Sigmoid colon (tissue), 7 donors: ENCODE results near the gene SBF2. TPM values are rescaled to one million over a fixed set of nuclear protein-coding genes. Genes with fewer than 3 reads are reported as not detected.
A peak's percentile ranks its signal among the peaks of the same experiment; 100 is the strongest.

Experiments
- DNase-seq: peaks from one replicate; pipeline ENCODE4 v3.0.0-alpha.2; 2019
- H3K27ac ChIP-seq, 4 donors: fragments of 200-600 bp; sonication (generic); one replicate each; pipeline ENCODE4 v1.5.1; 2016 to 2019; ENCODE audit warnings: mild to moderate bottlenecking in 1 of 4
- H3K27me3 ChIP-seq, 3 donors: fragments of 200-600 bp; sonication (generic); one replicate each; pipeline ENCODE4 v1.5.1; 2019; ENCODE audit warnings: mild to moderate bottlenecking in 1 of 3
- H3K36me3 ChIP-seq, 4 donors: fragments of 200-600 bp; sonication (generic); one replicate each; pipeline ENCODE4 v1.5.1; 2016 to 2019
- H3K4me1 ChIP-seq, 4 donors: fragments of 200-600 bp; sonication (generic); one replicate each; pipeline ENCODE4 v1.5.1; 2017 to 2019
- H3K4me3 ChIP-seq, 4 donors: fragments of 200-600 bp; sonication (generic); one replicate each; pipeline ENCODE4 v1.5.1; 2017 to 2019; ENCODE audit warnings: mild to moderate bottlenecking in 2 of 4, moderate library complexity in 1 of 4
- H3K9me3 ChIP-seq, 4 donors: fragments of 200-600 bp in 3 of 4; sonication (generic) in 3 of 4; one replicate each; pipeline versions ENCODE4 v1.5.1 to v1.6.1; 2013 to 2019
- CTCF ChIP-seq, 4 experiments: fragments of 450-650 bp in 3 of 4; fragments of 200-600 bp in 1 of 4; IDR thresholded peaks; one replicate each; pipeline ENCODE4 v1.5.1; 2016 to 2019; ENCODE audit warnings: antibody characterized with exemption in 4 of 4, mild to moderate bottlenecking in 3 of 4, moderate library complexity in 2 of 4
- EP300 ChIP-seq, 4 donors: sonication (generic); formaldehyde crosslinking; IDR thresholded peaks; one replicate each; pipeline ENCODE4 v1.6.1; 2017; ENCODE audit warnings: antibody characterized with exemption in 4 of 4
- POLR2A ChIP-seq, 2 donors: fragments of 450-650 bp; IDR thresholded peaks; one replicate each; pipeline ENCODE4 v1.6.1; 2016; ENCODE audit warnings: antibody characterized with exemption in 2 of 2, mild to moderate bottlenecking in 2 of 2, moderate library complexity in 2 of 2
- POLR2AphosphoS5 ChIP-seq, 4 donors: sonication (generic); formaldehyde crosslinking; IDR thresholded peaks; one replicate each; pipeline ENCODE4 v1.6.1; 2017; ENCODE audit warnings: antibody characterized with exemption in 4 of 4
- WGBS, 2 donors: extraction: QIAGEN DNeasy Blood & Tissue Kit; methylation state at CpG; one replicate each; pipeline ENCODE4 v1.1.7; 2013; 5-methylcytosine and 5-hydroxymethylcytosine counted together
- intact Hi-C: fragments of 100-400 bp; cut with DNase I; formaldehyde crosslinking; loops from one replicate; pipeline ENCODE4 v1.15.1; 2023
- polyA plus RNA-seq, 3 donors: library from polyadenylated mRNA; stranded (reverse); fragments of 200-250 nt; gene quantifications; one replicate each; pipeline ENCODE4 v1.2.3, GENCODE V29; 2013
- total RNA-seq, 4 donors: library from RNA; depleted of rRNA; stranded (reverse); fragments of >200 nt; gene quantifications; one replicate each; pipeline ENCODE4 v1.1.0, GENCODE V29; 2016
- donor health status: healthy with polysubstance abuse.
- donor health status: Bipolar disorder and iron deficiency.
- donor health status: healthy.

SBF2 gene
- total and polyA plus RNA-seq, 7 donors, result 9.5 to 67.5 (median 47.1) TPM

GRCh38 chr11:10122326-10123197 is 171.5 kb downstream of the SBF2 start:
- TF ChIP-seq POLR2AphosphoS5 (IDR thresholded peaks at IDR 0.05), result peak in 1 of 4 donors; percentile 7
- no peak for TF ChIP-seq EP300 (IDR thresholded peaks at IDR 0.05)
- intact Hi-C loops, result no loop called here
- no peaks in the 10 kb centered on the region for H3K9me3 ChIP-seq
- peak; percentile 68 for DNase-seq
- WGBS, 2 donors, result 68 to 73% methylated on average over 5 of the region's 5 CpGs
- no peaks in the 10 kb centered on the region for H3K27me3 ChIP-seq
- no peak overlapping the region for H3K4me3 ChIP-seq
- H3K36me3 ChIP-seq, result no peaks in the 10 kb centered on the region
- peaks cover 0 to 28% (median 17%) of the 10 kb centered on the region in 4 donors for H3K4me1 ChIP-seq
- no peak overlapping the region for H3K27ac ChIP-seq

- no peak for DNase-seq
- peaks cover 0 to 32% (median 17%) of the 10 kb centered on the region in 4 donors for H3K4me1 ChIP-seq
- no peaks in the 10 kb centered on the region for H3K36me3 ChIP-seq
- H3K4me3 ChIP-seq, result no peak overlapping the region
- no peaks in the 10 kb centered on the region for H3K27me3 ChIP-seq
- no peaks in the 10 kb centered on the region for H3K9me3 ChIP-seq
- TF ChIP-seq POLR2AphosphoS5 (IDR thresholded peaks at IDR 0.05), result peak in 1 of 4 donors; percentile 34
- TF ChIP-seq POLR2A (IDR thresholded peaks at IDR 0.05), result no peak
- WGBS, 2 donors, result 90 to 92% methylated on average over 1 of the region's 1 CpG
- H3K27ac ChIP-seq, result peak overlapping the region in 2 of 4 donors; percentile 2 to 41
- intact Hi-C loops, result no loop called here
Observed at GRCh38 chr11:10118865-10119264, 175.2 kb downstream of the SBF2 start.

- Histone ChIP-seq H3K27me3 (no peaks in the 10 kb centered on the region), H3K9me3 (no peaks in the 10 kb centered on the region), H3K36me3 (no peaks in the 10 kb centered on the region), H3K27ac (peak overlapping the region in 2 of 4 donors; percentile 38 to 41), H3K4me3 (no peak overlapping the region), H3K4me1 (peaks cover 0 to 23% (median 13%) of the 10 kb centered on the region in 4 donors)
- no peak for DNase-seq
- 75 to 77% methylated on average over 3 of the region's 3 CpGs for WGBS, 2 donors
- TF ChIP-seq POLR2AphosphoS5 (IDR thresholded peaks at IDR 0.05) (peak in 1 of 4 donors; percentile 5), CTCF (IDR thresholded peaks at IDR 0.05) (no peak)
- intact Hi-C loops, result no loop called here
Observed at GRCh38 chr11:10117709-10118351, 176.2 kb downstream of the SBF2 start.

GRCh38 chr11:10116588-10116987 is 177.4 kb downstream of the SBF2 start:
- intact Hi-C loops, result no loop called here
- WGBS, 2 donors, result 78 to 90% methylated on average over 1 of the region's 1 CpG
- no peak overlapping the region for H3K4me3 ChIP-seq
- no peaks in the 10 kb centered on the region for H3K9me3 ChIP-seq
- H3K4me1 ChIP-seq, result peaks cover 0 to 11% (median 5%) of the 10 kb centered on the region in 4 donors
- H3K27me3 ChIP-seq, result no peaks in the 10 kb centered on the region
- H3K36me3 ChIP-seq, result no peaks in the 10 kb centered on the region
- DNase-seq, result no peak
- TF ChIP-seq POLR2A (IDR thresholded peaks at IDR 0.05), result no peak
- no peak for TF ChIP-seq CTCF (IDR thresholded peaks at IDR 0.05)
- TF ChIP-seq EP300 (IDR thresholded peaks at IDR 0.05), result no peak
- no peak for TF ChIP-seq POLR2AphosphoS5 (IDR thresholded peaks at IDR 0.05)
- H3K27ac ChIP-seq, result no peak overlapping the region

- no peak overlapping the region for H3K27ac ChIP-seq
- no peak for DNase-seq
- H3K27me3 ChIP-seq, result no peaks in the 10 kb centered on the region
- H3K4me3 ChIP-seq, result no peak overlapping the region
- H3K36me3 ChIP-seq, result no peaks in the 10 kb centered on the region
- 86 to 88% methylated on average over 3 of the region's 3 CpGs for WGBS, 2 donors
- TF ChIP-seq POLR2A (IDR thresholded peaks at IDR 0.05), result no peak
- no peak for TF ChIP-seq POLR2AphosphoS5 (IDR thresholded peaks at IDR 0.05)
- TF ChIP-seq CTCF (IDR thresholded peaks at IDR 0.05), result no peak
- TF ChIP-seq EP300 (IDR thresholded peaks at IDR 0.05), result no peak
- no peaks in the 10 kb centered on the region for H3K9me3 ChIP-seq
- intact Hi-C loops, result no loop called here
- H3K4me1 ChIP-seq, result peaks cover 0 to 21% (median 7%) of the 10 kb centered on the region in 4 donors
Observed at GRCh38 chr11:10114593-10115404, 179.2 kb downstream of the SBF2 start.
